ES-I3 (cell line): ENCODE data around the gene KIF2C.
"Not testable (repeated sequence)": the region's sequence is repeated elsewhere in the genome, so short reads cannot be mapped to it uniquely, and the experiment has no call there.

Source experiments
- H3K36me3 ChIP-seq: 2 replicates; pipeline ENCODE4 v1.6.1; 2013; ENCODE audit warnings: mild to moderate bottlenecking, low read length, control low read depth, moderate library complexity; ENCODE audit not compliant: insufficient read depth
- H3K4me1 ChIP-seq: 2 replicates; pipeline ENCODE4 v1.6.1; 2013; ENCODE audit warnings: mild to moderate bottlenecking, control low read depth, low read length; ENCODE audit not compliant: insufficient read depth
- H3K9ac ChIP-seq: 2 replicates; pipeline ENCODE4 v1.6.1; 2013; ENCODE audit warnings: low read depth, mild to moderate bottlenecking, low read length, moderate library complexity
- H3K9me3 ChIP-seq: 2 replicates; pipeline ENCODE4 v1.6.1; 2013; ENCODE audit warnings: mild to moderate bottlenecking, low read length, moderate library complexity; ENCODE audit not compliant: control insufficient read depth, insufficient read depth

The KIF2C gene

GRCh38 chr1:44787506-44787905 lies 47.9 kb downstream of the KIF2C start:
- Histone ChIP-seq H3K9ac (no peak overlapping the region), H3K36me3 (no peaks in the 10 kb centered on the region), H3K4me1 (peaks cover 21% of the 10 kb centered on the region), H3K9me3 (no peaks in the 10 kb centered on the region)

- Histone ChIP-seq H3K36me3 (no peaks in the 10 kb centered on the region), H3K9ac (no peak within 1 kb of the TSS), H3K9me3 (no peaks in the 10 kb centered on the region), H3K4me1 (peaks cover 29% of the 10 kb centered on the region)
Measured at GRCh38 chr1:44788120-44788860, 48.7 kb downstream of the KIF2C start, which contains the start of gene BEST4. BEST4 (minus strand) TSS chr1:44788170; CDS start chr1:44787705, 465 bp downstream.

GRCh38 chr1:44790968-44791801 lies 51.5 kb downstream of the KIF2C start:
- Histone ChIP-seq H3K4me1 (peaks cover 15% of the 10 kb centered on the region; the same call in 1 of the 2 replicates), H3K9ac (no peak overlapping the region), H3K36me3 (no peaks in the 10 kb centered on the region), H3K9me3 (no peaks in the 10 kb centered on the region)

- H3K9ac ChIP-seq = no peak overlapping the region
- H3K36me3 ChIP-seq = no peaks in the 10 kb centered on the region
- no peaks in the 10 kb centered on the region for H3K9me3 ChIP-seq
- H3K4me1 ChIP-seq = peaks cover 9% of the 10 kb centered on the region; the same call in 1 of the 2 replicates
Measured at GRCh38 chr1:44792736-44793502, 53.3 kb downstream of the KIF2C start.

- H3K9ac ChIP-seq, H3K9me3 ChIP-seq, H3K36me3 ChIP-seq: not testable (repeated sequence)
- H3K4me1 ChIP-seq = peaks cover 18% of the 10 kb centered on the region; the same call in 1 of the 2 replicates
Measured at GRCh38 chr1:44797886-44798285, 58.2 kb downstream of the KIF2C start.

GRCh38 chr1:44798481-44799365 lies 59.1 kb downstream of the KIF2C start:
- peaks cover 12% of the 10 kb centered on the region; the same call in 1 of the 2 replicates for H3K4me1 ChIP-seq
- H3K36me3 ChIP-seq = peaks cover 5% of the 10 kb centered on the region
- no peak overlapping the region for H3K9ac ChIP-seq
- H3K9me3 ChIP-seq = no peaks in the 10 kb centered on the region

- Histone ChIP-seq H3K9me3 (no peaks in the 10 kb centered on the region), H3K9ac (peak within 1 kb of the TSS; percentile 68), H3K36me3 (peaks cover 13% of the 10 kb centered on the region), H3K4me1 (peaks cover 12% of the 10 kb centered on the region; the same call in 1 of the 2 replicates)
Measured at GRCh38 chr1:44799770-44800584, 60.3 kb downstream of the KIF2C start, which contains the start of gene PLK3. PLK3 (plus strand) TSS chr1:44800377; CDS start chr1:44800464, 87 bp downstream.

GRCh38 chr1:44801491-44802305 lies 62.1 kb downstream of the KIF2C start:
- peaks cover 16% of the 10 kb centered on the region for H3K36me3 ChIP-seq
- peaks cover 16% of the 10 kb centered on the region for H3K4me1 ChIP-seq
- peak overlapping the region; percentile 45; the same call in 1 of the 2 replicates for H3K9ac ChIP-seq
- no peaks in the 10 kb centered on the region for H3K9me3 ChIP-seq

- Histone ChIP-seq H3K9ac (peak overlapping the region; percentile 45; the same call in 1 of the 2 replicates), H3K4me1 (peaks cover 24% of the 10 kb centered on the region), H3K9me3 (no peaks in the 10 kb centered on the region), H3K36me3 (peaks cover 19% of the 10 kb centered on the region)
Measured at GRCh38 chr1:44802306-44803061, 62.8 kb downstream of the KIF2C start.

- no peak overlapping the region for H3K9ac ChIP-seq
- H3K36me3 ChIP-seq = peaks cover 19% of the 10 kb centered on the region
- peaks cover 28% of the 10 kb centered on the region for H3K4me1 ChIP-seq
- H3K9me3 ChIP-seq = no peaks in the 10 kb centered on the region
Measured at GRCh38 chr1:44803062-44803311, 63.4 kb downstream of the KIF2C start.

GRCh38 chr1:44803312-44804095 lies 63.9 kb downstream of the KIF2C start:
- H3K9ac ChIP-seq = no peak overlapping the region
- peaks cover 31% of the 10 kb centered on the region for H3K4me1 ChIP-seq
- H3K9me3 ChIP-seq = no peaks in the 10 kb centered on the region
- peaks cover 19% of the 10 kb centered on the region for H3K36me3 ChIP-seq
